ENCODE results near the gene KLHL7. TPM values are rescaled to one million over a fixed set of nuclear protein-coding genes. Genes with fewer than 3 reads are reported as not detected.
"Not testable (repeated sequence)": the region's sequence is repeated elsewhere in the genome, so short reads cannot be mapped to it uniquely, and the experiment has no call there.

Gene KLHL7
- polyA plus RNA-seq, 3 donors: 8.3 to 15.4 (median 13.0) TPM

DNA sequence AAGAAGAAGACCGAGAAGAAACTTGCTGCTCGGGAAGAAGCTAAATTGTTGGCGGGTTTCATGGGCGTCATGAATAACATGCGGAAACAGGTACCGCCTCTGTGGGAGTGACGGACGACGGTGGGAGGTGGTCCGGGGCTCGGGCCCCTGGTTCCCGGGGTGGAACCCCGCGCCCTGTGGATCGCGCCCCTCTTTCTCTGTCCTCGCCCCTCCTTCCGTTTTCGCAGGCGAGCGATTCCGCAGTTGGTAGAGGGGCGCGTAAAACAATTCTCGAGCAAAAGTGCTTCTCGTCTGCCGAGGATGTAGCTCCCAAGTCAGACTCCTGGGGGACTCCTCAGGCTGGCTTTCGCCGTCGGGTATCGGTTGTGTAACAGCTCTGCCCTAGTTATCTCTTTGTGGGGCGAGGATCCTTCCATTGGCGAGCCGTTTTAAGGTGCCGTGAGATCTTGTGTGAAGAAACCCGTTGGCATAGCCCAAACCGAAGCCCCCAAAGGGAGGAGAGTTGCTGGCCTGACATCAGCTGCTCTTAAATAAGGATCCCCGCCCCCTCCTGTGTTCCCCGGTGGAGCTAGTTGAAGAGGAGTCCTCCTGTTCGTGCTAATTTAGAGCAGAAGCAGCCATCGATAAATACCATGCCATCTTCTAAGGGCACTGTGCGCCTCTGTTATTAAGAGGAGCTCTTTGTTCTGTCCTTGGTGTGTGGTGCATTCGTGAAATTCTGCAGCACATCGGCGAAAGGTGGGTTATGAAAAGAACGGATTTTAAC is 655 bp downstream of the KLHL7 start:
- peak overlapping the region; percentile 76 for H3K27ac ChIP-seq (ENCODE audit: low read depth, low read length)
- 0% methylated on average over 46 of the region's 46 CpGs for WGBS, 3 donors

DNA sequence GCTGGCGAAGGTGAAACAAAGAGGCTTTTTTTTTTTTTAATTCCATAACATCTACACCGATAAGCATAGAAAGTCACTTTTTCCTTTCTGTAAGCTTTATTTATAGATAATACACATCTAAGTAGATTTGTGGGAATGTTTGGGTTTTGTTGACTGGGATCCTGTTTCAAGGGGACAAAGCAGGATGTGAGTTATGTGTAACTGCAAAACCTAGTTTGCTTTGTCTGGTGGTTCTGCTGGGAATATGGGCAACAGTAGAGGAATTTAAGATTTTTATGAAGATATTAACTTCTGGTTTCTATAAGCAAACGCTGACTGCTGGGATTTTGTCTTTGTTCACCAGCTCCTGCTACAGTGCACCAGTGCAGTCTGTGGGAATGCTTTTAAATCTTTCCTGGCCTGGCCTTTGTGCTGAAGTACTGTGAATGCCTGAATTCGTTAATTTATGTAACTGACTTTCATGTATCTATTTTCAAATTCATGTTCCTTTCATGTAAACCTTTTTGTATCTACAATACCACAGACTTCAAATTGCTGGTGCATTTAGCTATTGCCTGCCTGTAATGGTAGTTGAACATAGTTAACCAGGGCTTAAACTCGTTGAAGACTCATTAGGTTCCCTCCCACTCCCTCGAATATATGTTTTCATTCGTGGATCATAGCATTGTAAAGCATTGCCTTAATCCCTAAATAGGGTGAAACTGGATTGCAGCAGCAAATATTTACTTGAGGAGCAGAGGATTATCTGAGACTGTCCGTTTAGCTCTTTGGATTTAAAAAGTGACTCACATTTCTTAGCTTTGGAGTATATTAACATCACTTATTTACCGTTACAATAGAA is 1.5 kb downstream of the KLHL7 start:
- WGBS, 3 donors: 16 to 29% (median 28%) methylated on average over 9 of the region's 9 CpGs
- no peak overlapping the region for H3K27ac ChIP-seq (ENCODE audit: low read depth, low read length)

DNA sequence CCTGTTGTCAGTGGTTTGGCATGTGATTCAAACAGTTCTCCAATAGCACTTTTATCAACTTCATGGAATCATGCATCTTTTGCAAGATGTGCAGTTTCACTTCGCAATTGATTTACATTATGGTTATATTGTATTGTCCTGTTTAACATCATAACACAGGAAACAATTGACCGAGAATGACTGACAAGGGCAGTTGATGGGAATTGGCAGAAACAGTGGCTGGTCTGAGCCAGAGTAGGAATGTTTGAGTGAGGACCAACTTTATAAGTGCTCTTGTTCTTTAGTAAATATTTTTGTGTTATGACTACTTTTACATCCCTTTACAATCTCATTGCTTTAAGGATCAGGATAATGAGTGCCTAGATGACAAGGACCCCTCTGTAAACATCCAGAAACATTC is 2.2 kb downstream of the KLHL7 start:
- no peak overlapping the region for H3K27ac ChIP-seq (ENCODE audit: low read depth, low read length)
- WGBS, 3 donors: 36 to 71% (median 58%) methylated on average over 2 of the region's 2 CpGs

DNA sequence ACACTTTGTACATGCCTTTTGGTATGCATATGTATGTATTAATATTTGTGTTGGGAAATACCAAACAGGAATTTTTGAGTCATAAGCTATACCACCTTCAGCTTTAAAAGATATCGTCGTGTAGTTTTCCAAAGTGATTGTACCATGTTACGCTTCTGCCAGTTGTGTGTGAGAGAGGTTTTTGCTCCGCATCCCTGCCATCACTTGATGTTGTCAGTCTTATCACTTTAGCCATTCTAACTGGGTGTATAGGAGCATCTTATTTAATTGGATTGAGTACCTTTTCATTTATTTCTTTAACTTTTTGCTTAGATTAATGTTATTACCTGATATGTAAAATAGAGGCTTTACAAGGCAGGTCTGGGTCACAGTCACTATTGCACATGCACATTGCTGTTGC is 3.4 kb downstream of the KLHL7 start:
- 93 to 96% (median 96%) methylated on average over 4 of the region's 4 CpGs for WGBS, 3 donors

DNA sequence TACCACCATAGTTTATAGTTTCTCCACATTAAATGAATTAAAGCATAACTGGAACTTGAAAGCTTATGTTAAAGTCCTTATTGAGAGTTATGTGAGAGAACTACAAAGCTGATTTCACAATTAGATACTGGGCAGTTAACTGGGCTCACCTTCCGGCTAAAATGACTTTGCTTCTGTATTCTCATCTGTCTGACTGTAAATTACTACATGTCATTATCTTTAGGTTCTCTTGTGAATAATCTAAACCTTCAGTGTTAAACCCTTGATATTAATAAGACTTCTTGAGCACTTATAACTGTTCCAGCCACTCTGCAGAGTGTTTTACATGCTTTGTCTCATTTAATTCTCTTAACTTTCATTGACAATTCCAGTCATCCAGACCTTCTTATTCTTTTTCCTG is 3.9 kb downstream of the KLHL7 start:
- H3K27ac ChIP-seq (ENCODE audit: low read depth, low read length): no peak overlapping the region
- WGBS, 3 donors: 53 to 78% (median 67%) methylated on average over 1 of the region's 1 CpG

More for the DNA sequence above, 3.4 kb downstream of the KLHL7 start:
- H3K27ac ChIP-seq (ENCODE audit: low read depth, low read length): no peak overlapping the region

DNA sequence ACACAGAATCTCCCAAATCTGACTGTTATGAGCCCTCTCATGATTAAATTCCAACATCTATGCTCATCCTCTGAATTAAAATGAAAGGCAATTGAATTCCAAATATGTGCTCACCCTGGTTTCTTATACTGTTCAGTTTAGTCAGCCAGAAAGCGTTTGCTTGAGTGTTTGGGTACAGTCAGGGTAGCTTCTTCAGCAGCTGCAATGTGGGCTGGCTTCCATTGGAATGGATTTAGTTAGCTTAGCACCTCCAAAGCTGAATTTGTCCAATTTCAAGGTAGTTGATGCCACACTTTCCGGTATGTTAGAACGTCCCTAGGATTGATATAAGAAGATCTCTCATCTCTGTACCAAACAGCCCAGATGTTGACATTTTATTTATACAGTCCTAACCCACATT is 9.3 kb downstream of the KLHL7 start:
- WGBS, 3 donors: 90 to 95% (median 93%) methylated on average over 3 of the region's 3 CpGs
- H3K27ac ChIP-seq (ENCODE audit: low read depth, low read length): no peak overlapping the region

DNA sequence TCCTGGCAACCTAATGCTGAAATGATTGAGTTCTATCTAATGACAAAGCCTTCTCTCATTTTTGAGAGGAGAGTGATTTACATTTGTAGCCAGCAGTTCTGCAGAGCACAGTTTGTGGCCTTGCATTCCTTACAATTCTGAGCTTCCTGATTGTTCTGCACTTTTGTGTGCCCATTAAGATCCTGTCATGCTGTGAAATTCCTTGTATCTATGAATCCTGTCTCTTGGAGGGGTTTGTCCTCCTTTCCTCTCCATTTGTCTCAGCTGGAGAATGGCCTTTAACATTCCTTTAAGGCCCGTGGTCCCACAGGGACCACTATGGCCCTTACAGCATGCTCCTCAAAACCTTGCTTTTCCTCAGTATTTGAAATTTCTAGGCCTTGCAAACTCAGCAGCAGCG is 10.4 kb downstream of the KLHL7 start:
- H3K27ac ChIP-seq (ENCODE audit: low read depth, low read length): no peak overlapping the region

DNA sequence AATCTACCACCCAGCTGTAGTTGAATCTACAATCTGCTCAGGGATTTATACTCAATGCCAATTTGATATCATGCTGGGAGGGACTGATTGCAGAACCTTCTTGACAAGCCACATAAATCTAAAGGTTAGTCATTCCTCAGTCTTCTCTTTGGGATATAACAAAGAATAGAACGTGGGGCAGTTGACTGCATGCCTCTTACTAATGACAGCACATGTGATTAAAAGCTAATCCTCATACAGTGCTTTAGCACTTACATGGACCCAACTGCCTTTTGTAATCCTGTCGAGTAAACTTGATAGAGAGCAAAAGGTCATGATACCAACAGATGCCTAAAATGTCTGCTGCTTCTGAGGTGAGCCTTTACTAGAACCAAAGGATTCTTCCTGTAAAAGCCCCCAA is 12.3 kb downstream of the KLHL7 start:
- H3K27ac ChIP-seq (ENCODE audit: low read depth, low read length): no peak overlapping the region
- 52 to 66% (median 65%) methylated on average over 2 of the region's 2 CpGs for WGBS, 3 donors

More for the DNA sequence above, 10.4 kb downstream of the KLHL7 start:
- 69 to 74% (median 73%) methylated on average over 2 of the region's 2 CpGs for WGBS, 3 donors

DNA sequence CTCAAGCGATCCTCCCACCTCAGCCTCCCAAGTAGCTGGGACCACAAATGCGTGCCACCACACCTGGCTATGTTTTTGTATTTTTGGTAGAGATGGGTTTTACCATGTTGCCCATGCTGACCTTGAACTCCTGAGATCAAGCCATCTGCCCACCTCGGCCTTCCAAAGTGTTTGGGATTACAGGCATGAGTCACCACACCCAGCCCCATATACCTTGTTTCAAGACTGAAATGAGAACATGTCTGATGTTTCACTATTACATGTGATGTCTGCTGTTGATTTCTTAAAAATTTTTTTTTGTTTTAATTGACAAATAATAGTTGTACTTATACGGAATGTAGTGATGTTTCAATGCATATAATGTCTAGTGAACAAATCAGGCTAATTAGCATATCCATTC is 14.5 kb downstream of the KLHL7 start:
- 87 to 99% (median 98%) methylated on average over 4 of the region's 4 CpGs for WGBS, 3 donors
- H3K27ac ChIP-seq (ENCODE audit: low read depth, low read length): no peak overlapping the region

DNA sequence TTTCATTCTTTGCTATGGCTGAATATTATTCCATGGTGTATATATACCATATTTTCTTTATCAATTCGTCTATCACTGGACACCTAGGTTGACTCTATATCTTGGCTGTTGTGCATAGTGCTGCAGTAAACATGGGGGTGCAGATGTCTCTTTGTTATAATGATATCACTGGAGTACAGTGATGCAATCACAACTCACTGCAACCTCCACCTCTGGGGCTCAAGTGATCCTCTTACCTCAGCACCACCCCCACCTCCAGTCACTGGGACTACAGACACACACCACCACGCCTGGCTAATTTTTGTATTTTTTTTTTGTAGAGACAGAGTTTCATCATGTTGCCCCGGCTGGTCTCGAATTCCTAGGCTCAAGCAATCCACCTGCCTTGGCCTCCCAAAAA is 15.6 kb downstream of the KLHL7 start:
- WGBS, 3 donors: 88 to 95% (median 94%) methylated on average over 4 of the region's 4 CpGs
- H3K27ac ChIP-seq (ENCODE audit: low read depth, low read length): no peak overlapping the region

DNA sequence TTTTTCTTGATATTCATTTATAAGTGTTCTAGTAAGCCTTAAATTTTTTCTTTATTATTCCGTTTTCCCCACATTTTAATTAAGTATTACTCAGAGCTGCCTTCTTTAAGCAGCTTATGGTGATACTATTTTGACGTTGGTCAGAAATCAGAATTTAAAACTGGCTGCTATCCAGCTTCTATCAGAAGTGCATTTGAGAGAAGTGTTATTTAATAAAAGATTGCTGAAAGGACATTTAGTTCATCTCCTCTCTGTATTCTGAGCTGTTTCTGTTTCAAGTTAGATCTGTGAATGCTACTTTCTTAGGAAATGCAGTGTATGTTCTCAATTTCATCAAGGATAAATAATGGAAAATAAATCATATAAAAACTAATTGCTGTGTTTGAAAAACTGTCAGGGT is 17.4 kb downstream of the KLHL7 start:
- 51 to 91% (median 81%) methylated on average over 2 of the region's 2 CpGs for WGBS, 3 donors

DNA sequence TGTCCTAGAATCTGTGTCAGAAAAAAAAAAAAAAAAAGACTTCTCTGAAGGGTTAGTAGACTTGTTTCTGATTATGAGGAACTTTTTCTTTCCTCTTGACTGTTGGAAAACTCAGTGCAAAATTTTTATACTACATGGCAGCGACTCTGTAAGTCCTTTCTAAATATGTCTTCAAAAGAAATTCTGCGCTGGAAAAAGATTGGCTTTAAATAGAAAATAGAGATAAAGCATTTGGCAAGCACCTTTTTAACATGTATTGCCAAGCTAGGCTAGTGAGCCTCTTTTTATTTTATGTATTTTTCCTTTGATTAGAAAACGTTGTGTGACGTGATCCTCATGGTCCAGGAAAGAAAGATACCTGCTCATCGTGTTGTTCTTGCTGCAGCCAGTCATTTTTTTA is 17.9 kb downstream of the KLHL7 start:
- 42 to 78% (median 70%) methylated on average over 5 of the region's 5 CpGs for WGBS, 3 donors
- H3K27ac ChIP-seq (ENCODE audit: low read depth, low read length): no peak overlapping the region

More for the DNA sequence above, 17.4 kb downstream of the KLHL7 start:
- H3K27ac ChIP-seq (ENCODE audit: low read depth, low read length): no peak overlapping the region

DNA sequence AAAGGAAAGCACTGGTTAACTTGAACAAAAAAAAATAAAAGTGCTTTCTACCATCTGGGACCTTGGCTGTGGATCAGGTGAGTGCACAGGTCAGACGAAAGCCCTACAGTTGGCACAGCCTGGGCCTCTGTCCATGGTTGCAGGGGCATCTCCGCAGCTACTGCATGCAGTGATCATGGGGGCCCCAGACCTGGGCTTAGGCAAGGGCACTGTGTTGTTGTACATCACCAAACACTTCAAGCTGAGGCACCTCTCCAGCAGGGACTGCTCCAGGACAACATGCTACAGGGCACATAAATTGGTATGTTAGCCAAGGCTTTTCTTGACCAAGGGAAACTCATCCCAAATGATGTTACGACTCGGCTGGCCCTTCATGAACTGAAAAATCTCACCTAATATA is 23.5 kb downstream of the KLHL7 start:
- 67 to 90% (median 77%) methylated on average over 4 of the region's 4 CpGs for WGBS, 3 donors
- no peak overlapping the region for H3K27ac ChIP-seq (ENCODE audit: low read depth, low read length)

DNA sequence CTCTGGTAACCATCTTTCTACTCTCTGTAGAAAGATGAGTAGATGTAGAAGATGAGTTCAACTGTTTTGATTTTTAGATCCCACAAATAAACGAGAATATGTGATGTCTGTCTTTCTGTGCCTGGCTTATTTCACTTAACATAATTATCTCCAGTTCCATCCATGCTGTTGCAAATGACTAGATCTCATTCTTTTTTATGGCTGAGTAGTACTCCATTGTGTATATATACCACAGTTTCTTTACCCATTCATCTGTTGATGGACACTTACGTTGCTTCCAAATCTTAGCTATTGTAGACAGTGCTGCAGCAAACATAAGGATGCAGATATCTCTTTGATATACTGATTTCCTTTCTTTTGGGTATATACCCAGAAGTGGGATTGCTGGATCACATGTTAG is 26.2 kb downstream of the KLHL7 start:
- 92 to 99% (median 97%) methylated on average over 2 of the region's 2 CpGs for WGBS, 3 donors

DNA sequence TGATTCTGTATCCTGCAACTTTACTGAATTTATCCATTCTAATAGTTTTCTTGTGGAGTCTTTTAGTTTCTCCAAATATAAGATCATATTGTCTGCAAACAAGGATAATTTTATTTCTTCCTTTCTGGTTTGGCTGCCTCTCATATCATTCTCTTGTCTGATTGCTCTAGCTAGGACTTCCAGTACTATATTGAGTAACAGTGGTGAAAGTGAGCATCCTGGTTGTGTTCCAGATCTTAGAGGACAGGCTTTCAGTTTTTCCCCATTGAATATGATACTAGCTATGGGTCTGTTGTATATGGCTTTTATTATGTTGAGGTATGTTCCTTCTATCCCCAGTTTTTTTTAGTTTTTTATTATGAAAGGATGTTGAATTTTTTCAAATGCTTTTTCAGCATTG is 28.2 kb downstream of the KLHL7 start:
- H3K27ac ChIP-seq (ENCODE audit: low read depth, low read length): no peak overlapping the region

More for the DNA sequence above, 26.2 kb downstream of the KLHL7 start:
- not testable (repeated sequence) for H3K27ac ChIP-seq (ENCODE audit: low read depth, low read length)

DNA sequence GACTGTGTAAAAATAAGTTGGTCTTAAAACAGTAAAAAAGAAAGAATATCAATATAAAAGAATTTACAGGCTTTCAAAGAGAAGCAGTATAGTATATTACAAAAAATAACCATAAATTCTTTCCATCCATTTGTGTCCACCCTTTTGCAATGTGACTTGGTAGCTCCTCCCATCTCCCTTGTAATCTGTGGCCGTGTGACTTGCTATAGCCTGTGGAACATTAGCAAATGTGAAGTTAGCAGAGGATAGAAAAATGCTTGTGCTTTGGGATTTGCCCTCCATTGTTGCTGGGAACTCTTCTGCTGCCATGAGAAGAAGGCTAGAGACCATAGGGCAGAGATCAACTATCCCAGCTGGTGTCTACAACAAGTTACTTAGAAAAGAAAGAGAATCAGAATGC is 30.2 kb downstream of the KLHL7 start:
- WGBS, 3 donors: 73 to 88% (median 83%) methylated on average over 1 of the region's 1 CpG

DNA sequence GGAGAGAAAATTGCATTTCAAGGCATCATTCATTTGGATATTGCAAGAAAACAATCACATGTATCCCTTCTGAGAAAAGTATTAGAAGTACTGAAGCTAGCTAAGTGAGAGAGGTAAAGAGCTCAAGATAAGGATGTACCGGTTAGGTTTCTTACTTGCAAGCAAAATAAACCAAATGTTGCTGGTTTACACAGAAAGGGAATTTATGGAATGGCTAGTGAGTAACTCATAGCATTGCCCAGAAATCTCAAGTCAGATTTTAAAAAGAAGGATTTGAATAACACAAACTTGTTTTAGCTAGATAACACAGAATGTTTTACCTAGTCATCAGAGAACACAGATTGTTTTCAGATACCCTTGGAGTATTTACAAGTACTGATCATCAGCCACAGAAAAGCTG is 30.6 kb downstream of the KLHL7 start:
- H3K27ac ChIP-seq (ENCODE audit: low read depth, low read length): no peak overlapping the region
- WGBS, 3 donors: 75 to 76% (median 76%) methylated on average over 1 of the region's 1 CpG

More for the DNA sequence above, 30.2 kb downstream of the KLHL7 start:
- H3K27ac ChIP-seq (ENCODE audit: low read depth, low read length): no peak overlapping the region

DNA sequence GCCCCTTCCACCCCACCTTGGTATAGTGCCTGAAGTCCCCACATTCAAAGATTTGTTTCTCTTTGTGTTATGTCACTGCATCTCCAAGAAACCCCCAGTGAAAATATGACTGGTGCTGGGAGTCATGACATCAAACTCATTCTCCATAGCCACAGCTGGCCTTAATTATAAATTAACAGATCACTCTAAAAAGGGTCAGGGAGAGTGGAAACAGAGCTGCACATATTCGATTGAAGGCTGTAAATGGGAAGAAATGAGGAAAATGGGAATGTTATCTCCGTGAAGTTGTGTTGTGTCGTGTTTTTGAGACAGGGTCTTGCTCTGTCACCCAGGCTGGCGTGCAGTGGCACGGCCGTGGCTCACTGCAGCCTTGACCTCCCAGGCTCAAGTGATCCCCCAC is 52.1 kb downstream of the KLHL7 start:
- 78 to 86% (median 79%) methylated on average over 6 of the region's 6 CpGs for WGBS, 3 donors
- no peak overlapping the region for H3K27ac ChIP-seq (ENCODE audit: low read depth, low read length)

DNA sequence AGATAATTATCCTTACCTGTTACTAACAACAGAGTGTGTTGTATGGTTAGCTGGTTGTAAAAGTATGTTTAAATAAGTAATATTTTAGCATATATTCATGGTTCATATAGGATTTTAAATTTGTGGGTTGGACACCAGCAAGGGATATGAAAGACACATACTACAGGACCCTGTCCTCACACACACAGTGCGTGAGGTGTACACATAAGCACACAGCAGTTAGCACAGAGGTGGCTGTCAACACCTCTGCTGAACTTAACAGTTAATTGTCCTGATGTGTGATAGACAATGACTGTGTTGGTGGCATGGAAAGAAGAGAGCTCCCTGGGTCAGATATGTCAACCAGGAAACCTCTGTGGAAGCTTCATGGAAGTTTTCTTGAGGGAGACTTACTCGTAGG is 53.0 kb downstream of the KLHL7 start:
- 94 to 98% (median 94%) methylated on average over 2 of the region's 2 CpGs for WGBS, 3 donors
- no peak overlapping the region for H3K27ac ChIP-seq (ENCODE audit: low read depth, low read length)

DNA sequence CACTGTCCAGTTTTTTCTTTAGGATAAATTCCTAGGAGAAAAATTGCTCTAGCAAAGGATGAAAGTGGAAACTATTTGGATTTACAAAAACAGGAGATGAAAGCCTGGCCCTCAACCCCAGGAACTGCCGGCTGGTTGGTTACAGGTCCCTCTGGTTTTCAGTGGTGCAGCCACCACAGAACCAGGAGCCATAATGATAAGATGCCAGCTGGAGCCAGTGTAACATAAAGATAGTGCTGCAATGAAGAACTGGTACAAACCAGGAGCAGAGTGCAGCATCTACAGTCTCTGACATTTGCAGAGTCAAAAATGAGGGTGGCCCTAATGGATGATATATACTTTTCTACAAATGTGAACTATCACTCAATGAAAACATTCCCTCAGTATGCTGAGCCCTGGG is 55.9 kb downstream of the KLHL7 start:
- WGBS, 3 donors: 93 to 98% (median 97%) methylated on average over 1 of the region's 1 CpG
- no peak overlapping the region for H3K27ac ChIP-seq (ENCODE audit: low read depth, low read length)
